Smooth muscle cell (in vitro differentiated cells): ENCODE results near the gene GPR161. TPM values are rescaled to one million over a fixed set of nuclear protein-coding genes. Genes with fewer than 3 reads are reported as not detected.

Experiments used
- DNase-seq: peaks from one replicate; lab custom pipeline; 2025; ENCODE audit not compliant: unreplicated experiment; lab: John Stamatoyannopoulos, UW
- H2AFZ ChIP-seq: fragments of 200-600 bp; sonication (generic); 2 replicates; pipeline ENCODE4 v1.6.0; 2016; ENCODE audit warnings: antibody characterized with exemption, low read depth, mild to moderate bottlenecking
- H3F3A ChIP-seq: fragments of 200-600 bp; sonication (generic); 2 replicates; pipeline ENCODE4 v1.6.0; 2017; ENCODE audit warnings: antibody characterized with exemption, low read depth
- H3K27ac ChIP-seq: fragments of 200-600 bp; sonication (generic); 2 replicates; pipeline ENCODE4 v1.5.1; 2016; ENCODE audit warnings: low read depth, mild to moderate bottlenecking
- H3K27me3 ChIP-seq: fragments of 200-600 bp; sonication (generic); 2 replicates; pipeline ENCODE4 v1.6.1; 2016; ENCODE audit warnings: low read depth, mild to moderate bottlenecking
- H3K36me3 ChIP-seq: fragments of 200-600 bp; sonication (generic); 2 replicates; pipeline ENCODE4 v1.5.1; 2016; ENCODE audit warnings: low read depth
- H3K4me1 ChIP-seq: fragments of 200-600 bp; sonication (generic); 2 replicates; pipeline ENCODE4 v1.5.1; 2016; ENCODE audit warnings: low read depth
- H3K4me2 ChIP-seq: fragments of 200-600 bp; sonication (generic); 2 replicates; pipeline ENCODE4 v1.6.0; 2016; ENCODE audit warnings: mild to moderate bottlenecking
- H3K4me3 ChIP-seq: fragments of 200-600 bp; sonication (generic); 2 replicates; pipeline ENCODE4 v1.5.1; 2016; ENCODE audit warnings: mild to moderate bottlenecking
- H3K79me2 ChIP-seq: fragments of 200-600 bp; sonication (generic); 2 replicates; pipeline ENCODE4 v1.6.0; 2016; ENCODE audit warnings: low read depth, mild to moderate bottlenecking
- H3K9ac ChIP-seq: fragments of 200-600 bp; sonication (generic); 2 replicates; pipeline ENCODE4 v1.6.0; 2016; ENCODE audit warnings: low read depth
- H3K9me3 ChIP-seq: fragments of 200-600 bp; sonication (generic); replicated peaks from 2 replicates; pipeline ENCODE4 v1.5.1; 2016; ENCODE audit warnings: low read depth
- H4K20me1 ChIP-seq: fragments of 200-600 bp; sonication (generic); 2 replicates; pipeline ENCODE4 v1.6.0; 2016; ENCODE audit warnings: low read depth
- CTCF ChIP-seq: fragments of 200-600 bp; sonication (generic); IDR thresholded peaks from 2 replicates; pipeline ENCODE4 v1.5.1; 2017; ENCODE audit warnings: borderline replicate concordance, mild to moderate bottlenecking, antibody characterized with exemption; ENCODE audit not compliant: insufficient read depth, poor library complexity, severe bottlenecking
- WGBS: methylation state at CpG from one replicate; pipeline ENCODE4 v1.1.7; 2016; ENCODE audit warnings: low lambda C conversion rate; 5-methylcytosine and 5-hydroxymethylcytosine counted together
- polyA plus RNA-seq: library from polyadenylated mRNA; unstranded; fragments of >200 nt; fragmentation: Nextera tagmentation; extraction: Ambion mirVana; gene quantifications from 2 replicates; pipeline ENCODE4 v1.2.1, GENCODE V29; 2016
- total RNA-seq: library from RNA; depleted of rRNA; stranded (reverse); fragments of >200 nt; gene quantifications from 2 replicates; pipeline ENCODE4 v1.2.3, GENCODE V29; 2014

GPR161 gene
- total and polyA plus RNA-seq, 2 experiments from 2014 or later, result 9.7 to 25.4 TPM

- Histone ChIP-seq H3K27ac (no peak overlapping the region), H3K4me3 (no peak overlapping the region), H3K4me2 (no peak overlapping the region), H3K27me3 (no peaks in the 10 kb centered on the region), H3K9ac (no peak overlapping the region), H3K9me3 (no peaks in the 10 kb centered on the region), H4K20me1 (no peaks in the 10 kb centered on the region), H3K79me2 (peaks cover 10% of the 10 kb centered on the region), H3K36me3 (no peaks in the 10 kb centered on the region), H3K4me1 (peaks cover 19% of the 10 kb centered on the region), H3F3A (peaks cover 8% of the 10 kb centered on the region), H2AFZ (no peak overlapping the region)
- TF ChIP-seq CTCF, result no peak
- no peak for DNase-seq
- 82% methylated on average over 7 of the region's 7 CpGs for WGBS
Observed at GRCh38 chr1:168110896-168111545, 25.7 kb downstream of the GPR161 start.

- Histone ChIP-seq H3F3A (no peaks in the 10 kb centered on the region), H3K27ac (no peak overlapping the region), H3K4me1 (peaks cover 18% of the 10 kb centered on the region), H3K9me3 (no peaks in the 10 kb centered on the region), H3K4me2 (no peak overlapping the region), H2AFZ (no peak overlapping the region), H3K36me3 (no peaks in the 10 kb centered on the region), H3K27me3 (no peaks in the 10 kb centered on the region), H4K20me1 (no peaks in the 10 kb centered on the region), H3K9ac (no peak overlapping the region), H3K79me2 (peaks cover 2% of the 10 kb centered on the region), H3K4me3 (no peak overlapping the region)
- no peak for DNase-seq
- no peak for TF ChIP-seq CTCF
- 78% methylated on average over 8 of the region's 8 CpGs for WGBS
Observed at GRCh38 chr1:168106274-168106673, 30.5 kb downstream of the GPR161 start.

GRCh38 chr1:168105846-168106245 is 30.9 kb downstream of the GPR161 start:
- no peaks in the 10 kb centered on the region for H3K27me3 ChIP-seq

More at GRCh38 chr1:168105846-168106245, 30.9 kb downstream of the GPR161 start:
- Histone ChIP-seq H3K27ac (no peak overlapping the region), H3K79me2 (no peaks in the 10 kb centered on the region), H3K9ac (no peak overlapping the region), H3K4me2 (no peak overlapping the region), H2AFZ (no peak overlapping the region), H3K4me3 (no peak overlapping the region), H3F3A (no peaks in the 10 kb centered on the region), H3K9me3 (no peaks in the 10 kb centered on the region), H3K36me3 (no peaks in the 10 kb centered on the region), H4K20me1 (no peaks in the 10 kb centered on the region), H3K4me1 (peaks cover 13% of the 10 kb centered on the region)
- DNase-seq, result no peak
- 89% methylated on average over 6 of the region's 6 CpGs for WGBS
- no peak for TF ChIP-seq CTCF
